Smooth muscle cell (in vitro differentiated cells): Measurements from ENCODE around the gene FAM135A. TPM values are rescaled to one million over a fixed set of nuclear protein-coding genes. Genes with fewer than 3 reads are reported as not detected.

Source experiments
- polyA plus RNA-seq: library from polyadenylated mRNA; unstranded; fragments of >200 nt; fragmentation: Nextera tagmentation; extraction: Ambion mirVana; gene quantifications from 2 replicates; pipeline ENCODE4 v1.2.1, GENCODE V29; 2016
- small RNA-seq: library from RNA; depleted of rRNA; stranded (forward); fragments of <200 nt; gene quantifications from one replicate; pipeline ENCODE3, GENCODE V24; 2014
- total RNA-seq: library from RNA; depleted of rRNA; stranded (reverse); fragments of >200 nt; gene quantifications from 2 replicates; pipeline ENCODE4 v1.2.3, GENCODE V29; 2014

Gene FAM135A
- total and polyA plus RNA-seq, 2 experiments from 2014 or later = 8.9 to 32.3 TPM

Small RNA genes within 50 kb of the gene (small RNA-seq; reads per million reads assigned to genes)
- gene RNU7-48P = not detected

Other genes starting within 250 kb of the FAM135A start
- not detected in 2 replicates for gene COL9A1, start 110.4 kb upstream of the FAM135A start, total RNA-seq
- not detected in 2 replicates for gene COL9A1, start 110.4 kb upstream of the FAM135A start, polyA plus RNA-seq
- gene SDHAF4, start 153.4 kb downstream of the FAM135A start, total RNA-seq = 11.9 and 13.7 TPM in 2 replicates
- gene SDHAF4, start 153.4 kb downstream of the FAM135A start, polyA plus RNA-seq = 16.6 and 18.6 TPM in 2 replicates